GM12878 (cell line): ENCODE results near the gene NPTX1. TPM values are rescaled to one million over a fixed set of nuclear protein-coding genes. Genes with fewer than 3 reads are reported as not detected.

ENCODE experiments used
- EED ChIP-seq: sonication (generic); IDR thresholded peaks from 2 replicates; pipeline ENCODE4 v1.6.1; 2016; ENCODE audit warnings: antibody characterized with exemption, low read depth
- ELK1 ChIP-seq: IDR thresholded peaks from 2 replicates; pipeline ENCODE4 v1.6.1; 2012; ENCODE audit warnings: low read depth, low read length, improper control_type of control experiment
- FOXK2 ChIP-seq: fragments of 450-650 bp; IDR thresholded peaks from 2 replicates; pipeline ENCODE4 v1.6.1; 2017; ENCODE audit warnings: mild to moderate bottlenecking, moderate library complexity
- HSF1 ChIP-seq: fragments of 150-350 bp; IDR thresholded peaks from 2 replicates; pipeline ENCODE4 v1.6.1; 2014; ENCODE audit warnings: mild to moderate bottlenecking, low read depth, low read length
- MEF2A ChIP-seq: IDR thresholded peaks from 2 replicates; pipeline ENCODE4 v1.6.1; 2011; ENCODE audit warnings: low read depth, mild to moderate bottlenecking, low read length, moderate library complexity; ENCODE audit not compliant: insufficient read depth
- MTA2 ChIP-seq: fragments of 450-650 bp; IDR thresholded peaks from 2 replicates; pipeline ENCODE4 v1.6.1; 2016; ENCODE audit warnings: low read depth, mild to moderate bottlenecking, moderate library complexity
- MTA3 ChIP-seq: IDR thresholded peaks from 2 replicates; pipeline ENCODE4 v1.6.1; 2012; ENCODE audit warnings: low read length, inconsistent platforms, borderline replicate concordance
- NR2F1 ChIP-seq: fragments of 450-650 bp; conservative IDR thresholded peaks from 2 replicates; pipeline ENCODE4 v1.6.1; 2017; ENCODE audit warnings: mild to moderate bottlenecking
- RCOR1 ChIP-seq: conservative IDR thresholded peaks from 2 replicates; pipeline ENCODE4 v1.6.1; 2012; ENCODE audit warnings: low read depth, low read length, improper control_type of control experiment
- SP1 ChIP-seq: IDR thresholded peaks from one replicate; pipeline ENCODE4 v1.6.1; 2011; ENCODE audit warnings: low read depth, low read length
- STAT1 ChIP-seq: fragments of 450-650 bp; conservative IDR thresholded peaks from 2 replicates; pipeline ENCODE4 v1.6.1; 2014; ENCODE audit warnings: antibody characterized with exemption, mild to moderate bottlenecking
- TAF1 ChIP-seq: IDR thresholded peaks from 2 replicates; pipeline ENCODE4 v1.6.1; 2011; ENCODE audit warnings: mild to moderate bottlenecking, low read depth, low read length, borderline replicate concordance
- TARDBP ChIP-seq: IDR thresholded peaks from 2 replicates; pipeline ENCODE4 v1.6.1; 2016; ENCODE audit warnings: borderline replicate concordance
- polyA plus RNA-seq, 11 experiments: library from polyadenylated mRNA; depleted of rRNA in 4 of 11; unstranded in 6 of 11; stranded (reverse) in 5 of 11; fragments of >200 nt; fragmentation: Nextera tagmentation in 4 of 11; fragmentation: Illumina TruSeq in 1 of 11; extraction: Ambion mirVana in 4 of 11; extraction: Trizol in 1 of 11; gene quantifications; 1 replicate in 1 of 11; 2 replicates in 10 of 11; pipeline versions ENCODE4 v1.2.1 to v1.2.3, GENCODE V29; 2011 to 2016; ENCODE audit warnings: inconsistent platforms in 2 of 11, missing spikeins in 2 of 11, low read depth in 1 of 11
- total RNA-seq, 4 experiments: library from RNA; depleted of rRNA in 3 of 4; stranded (reverse); fragments of >200 nt in 3 of 4; fragmentation: Illumina TruSeq in 1 of 4; extraction: Trizol in 1 of 4; gene quantifications; 2 replicates each; pipeline versions ENCODE4 v1.2.1 to v1.2.3, GENCODE V29; 2013 to 2021
- TF ChIP-seq, protein P1 (sequence below): fragments of 450-650 bp; formaldehyde crosslinking; IDR thresholded peaks from 2 replicates; pipeline ENCODE4 v1.4.0; 2020; ENCODE audit warnings: mild to moderate bottlenecking, moderate library complexity

Gene NPTX1
- total and polyA plus RNA-seq, 10 of the 15 experiments (the other 5 are each of a cell fraction or from before 2014, with no cell fraction given) = not detected

GRCh38 chr17:80454557-80455335 lies 21.7 kb downstream of the NPTX1 start (continued):
- TF ChIP-seq STAT1 (no peak), MEF2A (0 out of 2 replicates have a peak, but pooled peaks have one; percentile 21), TARDBP (no peak), TAF1 (peak; percentile 86), EED (no peak), RCOR1 (peak; percentile 93; the same call in 1 of the 2 replicates), NR2F1 (peak; percentile 91), HSF1 (no peak), SP1 (peak; percentile 52), ELK1 (peak; percentile 82), FOXK2 (no peak), MTA3 (no peak), MTA2 (no peak)
- TF ChIP-seq, protein P1, sequence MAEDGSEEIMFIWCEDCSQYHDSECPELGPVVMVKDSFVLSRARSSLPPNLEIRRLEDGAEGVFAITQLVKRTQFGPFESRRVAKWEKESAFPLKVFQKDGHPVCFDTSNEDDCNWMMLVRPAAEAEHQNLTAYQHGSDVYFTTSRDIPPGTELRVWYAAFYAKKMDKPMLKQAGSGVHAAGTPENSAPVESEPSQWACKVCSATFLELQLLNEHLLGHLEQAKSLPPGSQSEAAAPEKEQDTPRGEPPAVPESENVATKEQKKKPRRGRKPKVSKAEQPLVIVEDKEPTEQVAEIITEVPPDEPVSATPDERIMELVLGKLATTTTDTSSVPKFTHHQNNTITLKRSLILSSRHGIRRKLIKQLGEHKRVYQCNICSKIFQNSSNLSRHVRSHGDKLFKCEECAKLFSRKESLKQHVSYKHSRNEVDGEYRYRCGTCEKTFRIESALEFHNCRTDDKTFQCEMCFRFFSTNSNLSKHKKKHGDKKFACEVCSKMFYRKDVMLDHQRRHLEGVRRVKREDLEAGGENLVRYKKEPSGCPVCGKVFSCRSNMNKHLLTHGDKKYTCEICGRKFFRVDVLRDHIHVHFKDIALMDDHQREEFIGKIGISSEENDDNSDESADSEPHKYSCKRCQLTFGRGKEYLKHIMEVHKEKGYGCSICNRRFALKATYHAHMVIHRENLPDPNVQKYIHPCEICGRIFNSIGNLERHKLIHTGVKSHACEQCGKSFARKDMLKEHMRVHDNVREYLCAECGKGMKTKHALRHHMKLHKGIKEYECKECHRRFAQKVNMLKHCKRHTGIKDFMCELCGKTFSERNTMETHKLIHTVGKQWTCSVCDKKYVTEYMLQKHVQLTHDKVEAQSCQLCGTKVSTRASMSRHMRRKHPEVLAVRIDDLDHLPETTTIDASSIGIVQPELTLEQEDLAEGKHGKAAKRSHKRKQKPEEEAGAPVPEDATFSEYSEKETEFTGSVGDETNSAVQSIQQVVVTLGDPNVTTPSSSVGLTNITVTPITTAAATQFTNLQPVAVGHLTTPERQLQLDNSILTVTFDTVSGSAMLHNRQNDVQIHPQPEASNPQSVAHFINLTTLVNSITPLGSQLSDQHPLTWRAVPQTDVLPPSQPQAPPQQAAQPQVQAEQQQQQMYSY (CRISPR knock-in tag) = no peak
